Upper lobe of right lung (tissue), 1 donor: Measurements from ENCODE around the gene HACD1. TPM values are rescaled to one million over a fixed set of nuclear protein-coding genes. Genes with fewer than 3 reads are reported as not detected.
"Not testable (repeated sequence)": the region's sequence is repeated elsewhere in the genome, so short reads cannot be mapped to it uniquely, and the experiment has no call there.

Experiments
- ATAC-seq: fragments of 200-7000 bp; cut with Tn5 transposase; one replicate; pipeline ENCODE4 v1.9.1; 2020; ENCODE audit warnings: mild to moderate bottlenecking, moderate library complexity
- DNase-seq: peaks from one replicate; pipeline ENCODE4 v3.0.0-alpha.2; 2020
- H3K27ac ChIP-seq: fragments of 200-600 bp; one replicate; pipeline ENCODE4 v1.8.0; 2022
- H3K27me3 ChIP-seq: fragments of 200-600 bp; one replicate; pipeline ENCODE4 v1.8.0; 2022; ENCODE audit warnings: mild to moderate bottlenecking
- H3K36me3 ChIP-seq: fragments of 200-600 bp; one replicate; pipeline ENCODE4 v1.8.0; 2022
- H3K4me1 ChIP-seq: fragments of 200-600 bp; one replicate; pipeline ENCODE4 v1.8.0; 2022
- H3K4me3 ChIP-seq: fragments of 200-600 bp; one replicate; pipeline ENCODE4 v1.8.0; 2022; ENCODE audit warnings: mild to moderate bottlenecking
- H3K9me3 ChIP-seq: fragments of 200-600 bp; one replicate; pipeline ENCODE4 v1.8.0; 2022
- CTCF ChIP-seq: fragments of 200-600 bp; IDR thresholded peaks from one replicate; pipeline ENCODE4 v1.8.0; 2022; ENCODE audit warnings: antibody characterized with exemption
- intact Hi-C: fragments of 100-400 bp; cut with DNase I; formaldehyde crosslinking; loops from one replicate; pipeline ENCODE4 v1.11.0; 2022
- total RNA-seq: library from RNA; stranded (reverse); fragmentation: NEBNext Ultra II Directional; extraction: Animal tissue kit (Norgen Biotek cat#: 25700); gene quantifications from one replicate; pipeline ENCODE4 v1.2.1, GENCODE V29; 2021
- donor health status: DM: no; HTN: yes; CAD: no; lungs with severe emphysema.

HACD1 gene
- total RNA-seq, 1 donor from 2014 or later: 34.3 TPM

GRCh38 chr10:17606547-17607040 lies 10.6 kb downstream of the HACD1 start:
- peaks cover 5% of the 10 kb centered on the region for H3K4me1 ChIP-seq
- TF ChIP-seq CTCF: no peak
- intact Hi-C loops: no loop called here
- no peak overlapping the region for H3K27ac ChIP-seq
- H3K9me3 ChIP-seq: no peaks in the 10 kb centered on the region
- H3K27me3 ChIP-seq: no peaks in the 10 kb centered on the region
- H3K36me3 ChIP-seq: peaks cover 6% of the 10 kb centered on the region
- ATAC-seq: no peak
- DNase-seq: no peak
- no peak overlapping the region for H3K4me3 ChIP-seq

- H3K9me3 ChIP-seq: no peaks in the 10 kb centered on the region
- peaks cover 6% of the 10 kb centered on the region for H3K36me3 ChIP-seq
- TF ChIP-seq CTCF: no peak
- H3K4me3 ChIP-seq: no peak overlapping the region
- H3K4me1 ChIP-seq: peaks cover 5% of the 10 kb centered on the region
- ATAC-seq (no peak), DNase-seq (no peak)
- intact Hi-C loops: no loop called here
- no peaks in the 10 kb centered on the region for H3K27me3 ChIP-seq
- no peak overlapping the region for H3K27ac ChIP-seq
Observed at GRCh38 chr10:17605936-17606335, 11.2 kb downstream of the HACD1 start.

GRCh38 chr10:17599089-17599488 lies 18.1 kb downstream of the HACD1 start:
- ATAC-seq: peak; percentile 32
- DNase-seq: no peak
- intact Hi-C loops: no loop called here
- peak; percentile 28 for TF ChIP-seq CTCF
- Histone ChIP-seq H3K27me3 (no peaks in the 10 kb centered on the region), H3K4me3 (no peak overlapping the region), H3K27ac (no peak overlapping the region), H3K36me3 (peaks cover 6% of the 10 kb centered on the region), H3K9me3 (no peaks in the 10 kb centered on the region), H3K4me1 (no peaks in the 10 kb centered on the region)

- DNase-seq (no peak), ATAC-seq (no peak)
- intact Hi-C loops: no loop called here
- Histone ChIP-seq H3K4me3 (no peak overlapping the region), H3K27me3 (no peaks in the 10 kb centered on the region), H3K36me3 (no peaks in the 10 kb centered on the region), H3K27ac (no peak overlapping the region), H3K4me1 (no peaks in the 10 kb centered on the region), H3K9me3 (no peaks in the 10 kb centered on the region)
- TF ChIP-seq CTCF: no peak
Observed at GRCh38 chr10:17597386-17597785, 19.8 kb downstream of the HACD1 start.

GRCh38 chr10:17590969-17591645 lies 26.1 kb downstream of the HACD1 start:
- ATAC-seq (no peak), DNase-seq (no peak)
- Histone ChIP-seq H3K36me3 (no peaks in the 10 kb centered on the region), H3K27ac (no peak overlapping the region), H3K9me3 (no peaks in the 10 kb centered on the region), H3K27me3 (no peaks in the 10 kb centered on the region), H3K4me3 (no peak overlapping the region), H3K4me1 (no peaks in the 10 kb centered on the region)
- intact Hi-C loops: no loop called here
- no peak for TF ChIP-seq CTCF

GRCh38 chr10:17589316-17589715 lies 27.9 kb downstream of the HACD1 start:
- H3K4me1 ChIP-seq, intact Hi-C loops, ATAC-seq, H3K36me3 ChIP-seq, H3K27me3 ChIP-seq, H3K4me3 ChIP-seq, DNase-seq, H3K9me3 ChIP-seq, H3K27ac ChIP-seq: not testable (repeated sequence)
